Suppressor macrophage treated with lipopolysaccharide for 1 hour (primary cell): Measurements from ENCODE around the gene CNTNAP2.
"Not testable (repeated sequence)": the region's sequence is repeated elsewhere in the genome, so short reads cannot be mapped to it uniquely, and the experiment has no call there.

Experiments used
- DNase-seq, 3 donors: peaks; one replicate each; pipeline ENCODE4 v3.0.0-alpha.2; 2020 to 2022

The CNTNAP2 gene

GRCh38 chr7:148437043-148437442, 2320.4 kb downstream of the CNTNAP2 start:
- no peak for DNase-seq

- no peak for DNase-seq
Observed at GRCh38 chr7:148442141-148442655, 2325.6 kb downstream of the CNTNAP2 start.

GRCh38 chr7:148442933-148443332, 2326.3 kb downstream of the CNTNAP2 start:
- no peak for DNase-seq

GRCh38 chr7:148445260-148446044, 2328.9 kb downstream of the CNTNAP2 start:
- DNase-seq, result no peak

- no peak for DNase-seq
Observed at GRCh38 chr7:148447221-148447849, 2330.7 kb downstream of the CNTNAP2 start.

- not testable (repeated sequence) for DNase-seq
Observed at GRCh38 chr7:148451526-148451925, 2334.9 kb downstream of the CNTNAP2 start.

- DNase-seq, result no peak
Observed at GRCh38 chr7:148456351-148456750, 2339.8 kb downstream of the CNTNAP2 start.

- no peak for DNase-seq
Observed at GRCh38 chr7:148457310-148457921, 2340.8 kb downstream of the CNTNAP2 start.

- no peak for DNase-seq
Observed at GRCh38 chr7:148458263-148458662, 2341.7 kb downstream of the CNTNAP2 start.

- no peak for DNase-seq
Observed at GRCh38 chr7:148461392-148462179, 2345.0 kb downstream of the CNTNAP2 start.

- not testable (repeated sequence) for DNase-seq
Observed at GRCh38 chr7:148462774-148463173, 2346.2 kb downstream of the CNTNAP2 start.

- DNase-seq, result no peak
Observed at GRCh38 chr7:148463210-148463609, 2346.6 kb downstream of the CNTNAP2 start.

- no peak for DNase-seq
Observed at GRCh38 chr7:148464947-148465346, 2348.3 kb downstream of the CNTNAP2 start.

- DNase-seq, result not testable (repeated sequence)
Observed at GRCh38 chr7:148465441-148465840, 2348.8 kb downstream of the CNTNAP2 start.

- DNase-seq, result no peak
Observed at GRCh38 chr7:148466120-148466519, 2349.5 kb downstream of the CNTNAP2 start.

GRCh38 chr7:148468700-148469098, 2352.1 kb downstream of the CNTNAP2 start:
- DNase-seq, result no peak
